ENCODE data around the gene DSCAM.
"Not testable (repeated sequence)": the region's sequence is repeated elsewhere in the genome, so short reads cannot be mapped to it uniquely, and the experiment has no call there.

The DSCAM gene

GRCh38 chr21:40320718-40321117 is 526.2 kb downstream of the DSCAM start:
- not testable (repeated sequence) for DNase-seq (ENCODE audit: low spot score)

- DNase-seq (ENCODE audit: low spot score): no peak
Observed at GRCh38 chr21:40318371-40318770, 528.6 kb downstream of the DSCAM start.

GRCh38 chr21:40316104-40316503 is 530.9 kb downstream of the DSCAM start:
- no peak for DNase-seq (ENCODE audit: low spot score)

GRCh38 chr21:40315626-40316025 is 531.3 kb downstream of the DSCAM start:
- no peak for DNase-seq (ENCODE audit: low spot score)

GRCh38 chr21:40313260-40313659 is 533.7 kb downstream of the DSCAM start:
- DNase-seq (ENCODE audit: low spot score): no peak

- DNase-seq (ENCODE audit: low spot score): no peak
Observed at GRCh38 chr21:40300300-40300699, 546.7 kb downstream of the DSCAM start.

GRCh38 chr21:40299451-40299850 is 547.5 kb downstream of the DSCAM start:
- DNase-seq (ENCODE audit: low spot score): no peak

GRCh38 chr21:40294345-40294744 is 552.6 kb downstream of the DSCAM start:
- no peak for DNase-seq (ENCODE audit: low spot score)

- no peak for DNase-seq (ENCODE audit: low spot score)
Observed at GRCh38 chr21:40291560-40291959, 555.4 kb downstream of the DSCAM start.

- no peak for DNase-seq (ENCODE audit: low spot score)
Observed at GRCh38 chr21:40284409-40284808, 562.5 kb downstream of the DSCAM start.

GRCh38 chr21:40282912-40283886 is 563.8 kb downstream of the DSCAM start:
- no peak for DNase-seq (ENCODE audit: low spot score)

GRCh38 chr21:40278345-40278744 is 568.6 kb downstream of the DSCAM start:
- DNase-seq (ENCODE audit: low spot score): no peak

GRCh38 chr21:40276001-40276400 is 571.0 kb downstream of the DSCAM start:
- no peak for DNase-seq (ENCODE audit: low spot score)

- DNase-seq (ENCODE audit: low spot score): no peak
Observed at GRCh38 chr21:40272037-40272436, 574.9 kb downstream of the DSCAM start.

GRCh38 chr21:40271164-40271563 is 575.8 kb downstream of the DSCAM start:
- DNase-seq (ENCODE audit: low spot score): no peak

GRCh38 chr21:40270047-40270446 is 576.9 kb downstream of the DSCAM start:
- no peak for DNase-seq (ENCODE audit: low spot score)

- no peak for DNase-seq (ENCODE audit: low spot score)
Observed at GRCh38 chr21:40269239-40269638, 577.7 kb downstream of the DSCAM start.

- DNase-seq (ENCODE audit: low spot score): not testable (repeated sequence)
Observed at GRCh38 chr21:40258456-40258855, 588.5 kb downstream of the DSCAM start.

- no peak for DNase-seq (ENCODE audit: low spot score)
Observed at GRCh38 chr21:40257342-40257741, 589.6 kb downstream of the DSCAM start.

- DNase-seq (ENCODE audit: low spot score): no peak
Observed at GRCh38 chr21:40255518-40256444, 591.2 kb downstream of the DSCAM start.

- DNase-seq (ENCODE audit: low spot score): no peak
Observed at GRCh38 chr21:40254540-40255465, 592.2 kb downstream of the DSCAM start.

GRCh38 chr21:40253112-40253511 is 593.8 kb downstream of the DSCAM start:
- no peak for DNase-seq (ENCODE audit: low spot score)

Data from hepatic stellate cell (primary cell).